Kidney (tissue), 14 donors: ENCODE data around the gene KRTAP1-4. TPM values are rescaled to one million over a fixed set of nuclear protein-coding genes. Genes with fewer than 3 reads are reported as not detected.

ENCODE experiments used
- DNase-seq, 5 donors: peaks; one replicate each; pipeline ENCODE4 v3.0.0-alpha.2; 2013 to 2020
- FAIRE-seq: peaks from 2 replicates; lab custom pipeline; 2012; peaks lifted over from hg19 to GRCh38; lab: Jason Lieb, UNC
- H3K27ac ChIP-seq, 2 donors: one replicate each; pipeline ENCODE4 v1.7.0; 2013; ENCODE audit warnings: low read depth in 2 of 2, low read length in 2 of 2, inconsistent platforms in 1 of 2
- H3K27me3 ChIP-seq: one replicate; pipeline ENCODE4 v1.7.1; 2013; ENCODE audit warnings: low read length, inconsistent platforms; ENCODE audit not compliant: control insufficient read depth, insufficient read depth
- H3K36me3 ChIP-seq, 3 donors: one replicate each; pipeline versions ENCODE4 v1.7.0 to v1.7.1; 2013; ENCODE audit warnings: low read length in 3 of 3, control low read depth in 1 of 3, inconsistent platforms in 1 of 3; ENCODE audit not compliant: insufficient read depth in 3 of 3, control insufficient read depth in 2 of 3
- H3K4me1 ChIP-seq, 3 donors: one replicate each; pipeline versions ENCODE4 v1.7.0 to v1.7.1; 2013; ENCODE audit warnings: low read length in 3 of 3, inconsistent platforms in 1 of 3, low read depth in 1 of 3; ENCODE audit not compliant: control insufficient read depth in 2 of 3, insufficient read depth in 2 of 3
- H3K4me3 ChIP-seq, 3 donors: one replicate each; pipeline versions ENCODE4 v1.7.0 to v1.8.1; 2013; ENCODE audit warnings: low read length in 3 of 3, control low read depth in 1 of 3, inconsistent platforms in 1 of 3
- H3K9ac ChIP-seq, 3 donors: one replicate each; pipeline versions ENCODE4 v1.7.0 to v1.7.1; 2013; ENCODE audit warnings: low read length in 3 of 3, control low read depth in 1 of 3, inconsistent platforms in 1 of 3
- H3K9me3 ChIP-seq, 3 donors: one replicate each; pipeline versions ENCODE4 v1.7.0 to v1.7.1; 2013; ENCODE audit warnings: low read length in 3 of 3, control low read depth in 1 of 3, inconsistent platforms in 1 of 3; ENCODE audit not compliant: control insufficient read depth in 2 of 3, insufficient read depth in 1 of 3
- CTCF ChIP-seq: IDR thresholded peaks from 3 replicates; pipeline ENCODE4 v1.5.1; 2012; ENCODE audit warnings: mild to moderate bottlenecking, moderate library complexity, borderline replicate concordance; ENCODE audit not compliant: insufficient read depth; ENCODE audit errors: extremely low read depth
- intact Hi-C: fragments of 100-400 bp; cut with DNase I; formaldehyde crosslinking; loops from one replicate; pipeline ENCODE4 v1.11.1; 2022
- polyA plus RNA-seq: library from polyadenylated mRNA; stranded (reverse); fragments of 350-450 nt; fragmentation: Illumina TruSeq; extraction: RNeasy Lipid Tissue Mini Kit (QIAGEN cat#74804); gene quantifications from one replicate; pipeline ENCODE4 v1.2.3, GENCODE V29; 2014; ENCODE audit warnings: low read depth, low replicate concordance; ENCODE audit not compliant: insufficient read depth
- total RNA-seq: library from RNA; stranded (reverse); fragmentation: NEBNext Ultra II Directional; extraction: Animal tissue kit (Norgen Biotek cat#: 25700); gene quantifications from one replicate; pipeline ENCODE4 v1.2.1, GENCODE V29; 2021
- donor health status: control.
- donor health status: control.
- donor health status: control.
- donor health status: control.
- donor health status: control.
- donor health status: DM: yes; HTN: yes; CAD: no.
- donor health status: Normal renal cell carcinoma (clear cell type).

KRTAP1-4 gene
- total and polyA plus RNA-seq, 2 donors from 2014 or later = not detected

- Histone ChIP-seq H3K4me3 (no peak overlapping the region), H3K9me3 (no peaks in the 10 kb centered on the region), H3K36me3 (no peaks in the 10 kb centered on the region), H3K9ac (no peak overlapping the region), H3K27me3 (no peaks in the 10 kb centered on the region), H3K4me1 (no peaks in the 10 kb centered on the region), H3K27ac (no peak overlapping the region)
- intact Hi-C loops = no loop called here
- no peak for TF ChIP-seq CTCF
- FAIRE-seq (no peak), DNase-seq (no peak)
Observed at GRCh38 chr17:41010441-41010840, 19.6 kb downstream of the KRTAP1-4 start.

GRCh38 chr17:41009936-41010335, 20.1 kb downstream of the KRTAP1-4 start:
- Histone ChIP-seq H3K27ac (no peak overlapping the region), H3K4me1 (no peaks in the 10 kb centered on the region), H3K27me3 (no peaks in the 10 kb centered on the region), H3K36me3 (no peaks in the 10 kb centered on the region), H3K9me3 (no peaks in the 10 kb centered on the region), H3K9ac (no peak overlapping the region), H3K4me3 (no peak overlapping the region)
- DNase-seq = no peak
- no peak for FAIRE-seq
- TF ChIP-seq CTCF = no peak
- intact Hi-C loops = no loop called here

- FAIRE-seq = no peak
- no peak overlapping the region for H3K27ac ChIP-seq
- intact Hi-C loops = no loop called here
- H3K36me3 ChIP-seq = no peaks in the 10 kb centered on the region
- TF ChIP-seq CTCF = no peak
- H3K4me1 ChIP-seq = no peaks in the 10 kb centered on the region
- H3K9ac ChIP-seq = no peak overlapping the region
- no peaks in the 10 kb centered on the region for H3K9me3 ChIP-seq
- no peak overlapping the region for H3K4me3 ChIP-seq
- no peak for DNase-seq
- no peaks in the 10 kb centered on the region for H3K27me3 ChIP-seq
Observed at GRCh38 chr17:41009301-41009760, 20.7 kb downstream of the KRTAP1-4 start.

GRCh38 chr17:41008811-41009210, 21.2 kb downstream of the KRTAP1-4 start, which contains the start of gene KRTAP3-1:
Gene KRTAP3-1 (minus strand): TSS chr17:41009128. CDS start chr17:41009074, 54 bp downstream.
- no peaks in the 10 kb centered on the region for H3K4me1 ChIP-seq
- no peak for TF ChIP-seq CTCF
- no peak within 1 kb of the TSS for H3K9ac ChIP-seq
- intact Hi-C loops = no loop called here
- no peaks in the 10 kb centered on the region for H3K36me3 ChIP-seq
- H3K9me3 ChIP-seq = no peaks in the 10 kb centered on the region
- H3K27me3 ChIP-seq = no peaks in the 10 kb centered on the region
- no peak within 1 kb of the TSS for H3K27ac ChIP-seq
- H3K4me3 ChIP-seq = no peak within 1 kb of the TSS
- FAIRE-seq (no peak), DNase-seq (no peak)
